A673 (cell line): ENCODE measurements around the gene DCLK2.

Source experiments
- CTCF ChIP-seq: fragments of 300-800, 200-600 bp; sonication (generic); conservative IDR thresholded peaks from 2 replicates; pipeline ENCODE4 v1.5.1; 2017; ENCODE audit warnings: low read depth, mild to moderate bottlenecking, antibody characterized with exemption, low read length, moderate library complexity, mixed read lengths
- EZH2 ChIP-seq: fragments of 200-600 bp; sonication (generic); IDR thresholded peaks from 2 replicates; pipeline ENCODE4 v1.6.1; 2017; ENCODE audit warnings: borderline replicate concordance, low read depth, mild to moderate bottlenecking, mixed read lengths, antibody characterized with exemption, low read length; ENCODE audit not compliant: poor library complexity, severe bottlenecking

GRCh38 chr4:150280975-150281374 is 202.7 kb downstream of the DCLK2 start:
- no peak for TF ChIP-seq CTCF
- TF ChIP-seq EZH2, result no peak
